Non-pigmented ciliary epithelial cell (primary cell): ENCODE measurements around the gene ZNF862.

ENCODE experiments used
- DNase-seq: peaks from one replicate; pipeline ENCODE4 v3.0.0-alpha.2; 2010; ENCODE audit warnings: low read depth

Gene ZNF862

GRCh38 chr7:149838224-149838991 is at the start of gene ZNF862:
ZNF862 (plus strand) TSS chr7:149838375; CDS start chr7:149838612, 237 bp downstream.
- DNase-seq, result peak; percentile 91

GRCh38 chr7:149789101-149789500 is 49.1 kb upstream of the ZNF862 start:
- DNase-seq, result no peak

- DNase-seq, result no peak
These were observed 48.0 kb upstream of the ZNF862 start for GRCh38 chr7:149790146-149790548.

- DNase-seq, result no peak
These were observed 47.3 kb upstream of the ZNF862 start for GRCh38 chr7:149790754-149791360.

GRCh38 chr7:149791411-149792219 is 46.6 kb upstream of the ZNF862 start:
- DNase-seq, result no peak

GRCh38 chr7:149792220-149792595 is 46.0 kb upstream of the ZNF862 start:
- no peak for DNase-seq

- DNase-seq, result no peak
These were observed 44.9 kb upstream of the ZNF862 start for GRCh38 chr7:149793261-149793660.

GRCh38 chr7:149794661-149795060 is 43.5 kb upstream of the ZNF862 start:
- no peak for DNase-seq

GRCh38 chr7:149795126-149795525 is 43.0 kb upstream of the ZNF862 start:
- DNase-seq, result no peak

- no peak for DNase-seq
These were observed 41.8 kb upstream of the ZNF862 start for GRCh38 chr7:149796287-149796860.

- DNase-seq, result no peak
These were observed 40.4 kb upstream of the ZNF862 start for GRCh38 chr7:149797771-149798170.

GRCh38 chr7:149799397-149800168 is 38.6 kb upstream of the ZNF862 start:
- no peak for DNase-seq

- DNase-seq, result no peak
These were observed 38.0 kb upstream of the ZNF862 start for GRCh38 chr7:149800169-149800555.

- DNase-seq, result no peak
These were observed 37.1 kb upstream of the ZNF862 start for GRCh38 chr7:149801002-149801566.

GRCh38 chr7:149801816-149802215 is 36.4 kb upstream of the ZNF862 start:
- DNase-seq, result no peak

GRCh38 chr7:149802966-149803365 is 35.2 kb upstream of the ZNF862 start:
- DNase-seq, result no peak

GRCh38 chr7:149803551-149804074 is 34.6 kb upstream of the ZNF862 start:
- DNase-seq, result no peak

GRCh38 chr7:149804106-149804505 is 34.1 kb upstream of the ZNF862 start:
- DNase-seq, result no peak

GRCh38 chr7:149806726-149807125 is 31.4 kb upstream of the ZNF862 start:
- DNase-seq, result no peak

GRCh38 chr7:149808311-149808710 is 29.9 kb upstream of the ZNF862 start:
- DNase-seq, result no peak

- DNase-seq, result no peak
These were observed 29.0 kb upstream of the ZNF862 start for GRCh38 chr7:149809215-149809614.
